ENCODE measurements around the gene FARS2. TPM values are rescaled to one million over a fixed set of nuclear protein-coding genes. Genes with fewer than 3 reads are reported as not detected.

The FARS2 gene
- total and polyA plus RNA-seq, 2 of the 13 experiments (the other 11 are each of a cell fraction or from before 2014, with no cell fraction given), result 15.4 to 26.0 TPM

- TF ChIP-seq ZNF646 (CRISPR knock-in tag; IDR thresholded peaks at IDR 0.05) (no peak), ETV6 (CRISPR knock-in tag; conservative IDR thresholded peaks at IDR 0.05) (no peak), ZMAT5 (CRISPR knock-in tag; IDR thresholded peaks at IDR 0.05; ENCODE audit: borderline replicate concordance, low read depth) (no peak), SMAD9 (CRISPR knock-in tag; IDR thresholded peaks at IDR 0.05) (no peak), ZC3H4 (CRISPR knock-in tag; IDR thresholded peaks at IDR 0.05; ENCODE audit: borderline replicate concordance) (no peak), FOXK1 (CRISPR knock-in tag; IDR thresholded peaks at IDR 0.05; ENCODE audit: borderline replicate concordance, low read depth) (no peak)
Measured at GRCh38 chr6:5778906-5779305, 517.6 kb downstream of the FARS2 start (continued).

- Histone ChIP-seq H2AFZ (ENCODE audit: low read length) (no peak overlapping the region), H3K4me3 (replicated peaks in 1 of 3; ENCODE audit: insufficient read depth in 1 of 3, low read depth in 2 of 3, low read length in 3 of 3) (no peak overlapping the region), H3K9me3 (ENCODE audit: low read length) (no peaks in the 10 kb centered on the region), H4K20me1 (ENCODE audit: insufficient read depth, low read length) (no peaks in the 10 kb centered on the region), H3K4me1 (ENCODE audit: insufficient read depth, low read length) (peaks cover 7% of the 10 kb centered on the region), H3K79me2 (ENCODE audit: insufficient read depth, low read length) (no peaks in the 10 kb centered on the region), H3K4me2 (ENCODE audit: low read depth, low read length) (no peak overlapping the region), H3K27ac (ENCODE audit: extremely low read length, insufficient read depth, low read length) (no peak overlapping the region), H3K36me3 (replicated peaks in 1 of 2; ENCODE audit: control insufficient read depth in 1 of 2, insufficient read depth in 2 of 2, low read length in 2 of 2) (no peaks in the 10 kb centered on the region), H3K27me3 (ENCODE audit: control insufficient read depth in 1 of 2, insufficient read depth in 2 of 2, low read length in 2 of 2) (peaks cover 5 to 11% of the 10 kb centered on the region in 2 experiments; a peak in 3 of 5 replicates), H3K9ac (ENCODE audit: insufficient read depth, low read depth, low read length) (no peak overlapping the region)
- POLR2A ChIA-PET, result no interaction called here
- no TSS peak for BruUV-seq (replicated peaks)
- DNase-seq (ENCODE audit: low spot score), result no peak
- intact Hi-C loops (cut with micrococcal nuclease; ENCODE audit: unreplicated experiment), result no loop called here
- 58% methylated on average over 4 of the region's 6 CpGs for WGBS (ENCODE audit: low lambda C conversion rate)
- no peak for ATAC-seq
- in situ Hi-C loops (cut with HindIII; ENCODE audit: extremely low pct_ligation_motif_present, low pct_unique_long_range_greater_than_20kb), result no loop called here
- no peak for FAIRE-seq
- CTCF ChIA-PET (ENCODE audit: low intra/inter-chr PET ratio, low total read pairs), result no interaction called here
- TF ChIP-seq XBP1 (CRISPR knock-in tag; IDR thresholded peaks at IDR 0.05), result no peak
- no peak for TF ChIP-seq PHF5A (CRISPR knock-in tag; IDR thresholded peaks at IDR 0.05; ENCODE audit: low read depth, unreplicated experiment)
- TF ChIP-seq ZNF501 (CRISPR knock-in tag; IDR thresholded peaks at IDR 0.05), result no peak
- no peak for TF ChIP-seq ZNF558 (CRISPR knock-in tag; IDR thresholded peaks at IDR 0.05; ENCODE audit: borderline replicate concordance)
- no peak for TF ChIP-seq TRIM22 (IDR thresholded peaks at IDR 0.05)
- TF ChIP-seq ZNF563 (CRISPR knock-in tag; IDR thresholded peaks at IDR 0.05), result no peak
Measured at GRCh38 chr6:5781019-5781418, 519.7 kb downstream of the FARS2 start.

All from HepG2 (cell line).